ENCODE data around the gene SYNCRIP. TPM values are rescaled to one million over a fixed set of nuclear protein-coding genes. Genes with fewer than 3 reads are reported as not detected.

Gene SYNCRIP
- total RNA-seq (2021; ENCODE audit: unreplicated experiment) (189 TPM), Bru-seq, nascent RNA (percentile 99 among the genes with signal in this experiment), BruChase-seq, experiment 1, labeled RNA remaining after a 6-hour chase (percentile 99 among the genes with signal in this experiment), BruChase-seq, experiment 2, labeled RNA remaining after a 2-hour chase (percentile 98 among the genes with signal in this experiment)
- 59.2 and 79.4 TPM in 2 replicates for polyA plus RNA-seq (2012)
- long read RNA-seq, full-length matches to known transcripts, result 225 of 437 reads
- long read RNA-seq, partial matches to known transcripts, result 91 of 437 reads
- long read RNA-seq, other reads (novel, unspliced or antisense), result 121 of 437 reads

DNA sequence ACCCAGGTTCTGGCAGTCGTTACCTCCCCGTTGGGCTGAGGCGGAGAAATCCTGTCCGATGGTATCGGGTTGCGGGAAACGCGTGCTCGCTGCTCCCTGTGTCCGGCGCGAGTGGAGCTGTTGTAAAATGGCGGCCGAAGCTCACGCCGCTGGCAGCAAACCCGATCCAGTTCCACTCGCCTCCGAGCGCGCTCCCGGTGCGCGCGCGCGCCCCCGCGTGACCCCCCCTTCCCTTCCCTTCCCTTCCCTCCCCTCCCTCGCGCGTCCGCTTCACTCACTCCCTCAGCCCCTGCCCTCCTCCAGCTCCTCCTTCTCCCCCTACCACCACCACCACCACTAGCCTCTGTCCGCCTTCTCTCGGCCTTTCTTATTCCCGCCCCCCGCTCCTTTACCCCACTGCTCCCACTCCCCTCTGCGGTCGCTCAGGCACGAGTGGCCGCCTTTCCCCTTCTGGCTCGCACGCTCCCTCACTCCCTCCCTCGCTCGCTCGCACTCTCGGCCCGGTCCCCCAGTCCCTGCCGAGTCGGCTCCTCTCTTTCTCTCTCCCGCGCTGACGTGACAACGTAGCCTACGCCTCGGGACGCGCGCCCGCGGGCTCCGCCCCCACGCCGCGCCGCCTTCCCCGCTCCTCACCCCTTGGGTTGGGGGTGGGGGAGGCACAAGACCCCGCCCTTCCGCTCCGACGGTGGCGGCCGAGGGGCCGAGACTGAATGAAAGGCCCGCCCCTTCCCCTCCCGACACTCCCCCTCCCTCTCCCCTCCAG, at the start of gene SYNCRIP:
Gene SYNCRIP (minus strand): TSS at position 113 of the 763 bp plus-strand sequence. CDS start 1,447 bp downstream, outside the sequence.
- Histone ChIP-seq H3K27me3 (ENCODE audit: insufficient read depth, low read length) (no peaks in the 10 kb centered on the region), H3K79me2 (ENCODE audit: insufficient read depth, low read length) (peaks cover 51% of the 10 kb centered on the region), H3K36me3 (ENCODE audit: control insufficient read depth in 1 of 2, insufficient read depth in 2 of 2, low read length in 2 of 2) (peaks cover 20 to 40% of the 10 kb centered on the region in 2 experiments), H3K9me2 (ENCODE audit: insufficient read depth) (no peaks in the 10 kb centered on the region), H3K9me3 (ENCODE audit: control insufficient read depth in 1 of 2, insufficient read depth in 1 of 2, low read depth in 1 of 2, low read length in 2 of 2) (no peaks in the 10 kb centered on the region), H3K4me2 (ENCODE audit: low read length) (peak within 1 kb of the TSS; percentile 89), H3K27ac (ENCODE audit: low read depth, low read length) (peak within 1 kb of the TSS; percentile 99), H3K4me1 (ENCODE audit: control insufficient read depth in 1 of 2, insufficient read depth in 2 of 2, low read length in 2 of 2) (peaks cover 9 to 35% of the 10 kb centered on the region in 2 experiments; a peak in 3 of 4 replicates), H3K9ac (ENCODE audit: low read length) (peak within 1 kb of the TSS; percentile 100), H3K4me3 (replicated peaks in 1 of 2; ENCODE audit: low read depth in 1 of 2, low read length in 2 of 2) (peak within 1 kb of the TSS; percentile 98 to 99), H2AFZ (ENCODE audit: low read depth, low read length, poor library complexity, severe bottlenecking) (no peak within 1 kb of the TSS), H4K20me1 (ENCODE audit: insufficient read depth) (peaks cover 32% of the 10 kb centered on the region)
- DNase-seq (ENCODE audit: low read depth, low spot score) (peak; percentile 94), ATAC-seq (peak; percentile 81)
- CTCF ChIA-PET, result interaction anchor here (1.9 kb wide), 1 partner anchor 17 kb away, joined by 10 read pairs; no protein-coding TSS in a partner anchor
- RAD21 ChIA-PET (ENCODE audit: low non-redundant PET in 1 of 2, low total read pairs in 2 of 2, uncharacterized antibody in 2 of 2, unreplicated experiment in 2 of 2), result interaction anchor here in 1 of 2 experiments (0.6 to 1.2 kb wide), 2 partner anchors 36 to 45 kb away, joined by 3 to 5 read pairs; no protein-coding TSS in a partner anchor
- intact Hi-C loops (cut with micrococcal nuclease), result loop anchor here (1.0 kb wide), 1 partner anchor 35 kb away; no protein-coding TSS in a partner anchor
- BruUV-seq (replicated peaks), result no TSS peak
- POLR2A ChIA-PET, result interaction anchor here (0.7 to 8.5 kb wide), 12 partner anchors 12 to 211 kb away, joined by 3 to 192 read pairs (median 4); partner anchors contain the start of genes NT5E and SNX14
- TF ChIP-seq TCF7L2 (IDR thresholded peaks at IDR 0.05; ENCODE audit: borderline replicate concordance, extremely low read depth, insufficient read depth, insufficient read length) (peak; percentile 77), CEBPB (IDR thresholded peaks at IDR 0.05; ENCODE audit: low read depth) (no peak), FOSL1 (IDR thresholded peaks at IDR 0.05; ENCODE audit: low read depth) (no peak), ZFX (IDR thresholded peaks at IDR 0.05) (no peak), EZH2 (IDR thresholded peaks at IDR 0.05) (no peak), POLR2A (IDR thresholded peaks at IDR 0.05; ENCODE audit: borderline replicate concordance, extremely low read depth, insufficient read depth, insufficient read length) (peak; percentile 87), ZNF274 (IDR thresholded peaks at IDR 0.05; ENCODE audit: low read depth, low read length) (no peak), CBX3 (IDR thresholded peaks at IDR 0.05; ENCODE audit: low read depth) (no peak; the same call in 1 of the 2 replicates), SP1 (IDR thresholded peaks at IDR 0.05; ENCODE audit: low read depth) (peak; percentile 76), ELF1 (IDR thresholded peaks at IDR 0.05; ENCODE audit: borderline replicate concordance, low read depth) (no peak), POLR2AphosphoS5 (IDR thresholded peaks at IDR 0.05; ENCODE audit: low read depth, low read length) (peak; percentile 90), EGR1 (IDR thresholded peaks at IDR 0.05; ENCODE audit: low read depth) (peak; percentile 82), YY1 (IDR thresholded peaks at IDR 0.05; ENCODE audit: extremely low read depth, insufficient replicate concordance, low read depth, low read length) (peak; percentile 79), SIN3A (IDR thresholded peaks at IDR 0.05; ENCODE audit: low read depth) (peak; percentile 80), EZH2phosphoT487 (IDR thresholded peaks at IDR 0.05; ENCODE audit: borderline replicate concordance) (no peak), SRF (IDR thresholded peaks at IDR 0.05; ENCODE audit: low read depth) (no peak)
- TF ChIP-seq, protein P1, sequence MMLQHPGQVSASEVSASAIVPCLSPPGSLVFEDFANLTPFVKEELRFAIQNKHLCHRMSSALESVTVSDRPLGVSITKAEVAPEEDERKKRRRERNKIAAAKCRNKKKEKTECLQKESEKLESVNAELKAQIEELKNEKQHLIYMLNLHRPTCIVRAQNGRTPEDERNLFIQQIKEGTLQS (IDR thresholded peaks at IDR 0.05), result no peak
- TF ChIP-seq, protein P2, sequence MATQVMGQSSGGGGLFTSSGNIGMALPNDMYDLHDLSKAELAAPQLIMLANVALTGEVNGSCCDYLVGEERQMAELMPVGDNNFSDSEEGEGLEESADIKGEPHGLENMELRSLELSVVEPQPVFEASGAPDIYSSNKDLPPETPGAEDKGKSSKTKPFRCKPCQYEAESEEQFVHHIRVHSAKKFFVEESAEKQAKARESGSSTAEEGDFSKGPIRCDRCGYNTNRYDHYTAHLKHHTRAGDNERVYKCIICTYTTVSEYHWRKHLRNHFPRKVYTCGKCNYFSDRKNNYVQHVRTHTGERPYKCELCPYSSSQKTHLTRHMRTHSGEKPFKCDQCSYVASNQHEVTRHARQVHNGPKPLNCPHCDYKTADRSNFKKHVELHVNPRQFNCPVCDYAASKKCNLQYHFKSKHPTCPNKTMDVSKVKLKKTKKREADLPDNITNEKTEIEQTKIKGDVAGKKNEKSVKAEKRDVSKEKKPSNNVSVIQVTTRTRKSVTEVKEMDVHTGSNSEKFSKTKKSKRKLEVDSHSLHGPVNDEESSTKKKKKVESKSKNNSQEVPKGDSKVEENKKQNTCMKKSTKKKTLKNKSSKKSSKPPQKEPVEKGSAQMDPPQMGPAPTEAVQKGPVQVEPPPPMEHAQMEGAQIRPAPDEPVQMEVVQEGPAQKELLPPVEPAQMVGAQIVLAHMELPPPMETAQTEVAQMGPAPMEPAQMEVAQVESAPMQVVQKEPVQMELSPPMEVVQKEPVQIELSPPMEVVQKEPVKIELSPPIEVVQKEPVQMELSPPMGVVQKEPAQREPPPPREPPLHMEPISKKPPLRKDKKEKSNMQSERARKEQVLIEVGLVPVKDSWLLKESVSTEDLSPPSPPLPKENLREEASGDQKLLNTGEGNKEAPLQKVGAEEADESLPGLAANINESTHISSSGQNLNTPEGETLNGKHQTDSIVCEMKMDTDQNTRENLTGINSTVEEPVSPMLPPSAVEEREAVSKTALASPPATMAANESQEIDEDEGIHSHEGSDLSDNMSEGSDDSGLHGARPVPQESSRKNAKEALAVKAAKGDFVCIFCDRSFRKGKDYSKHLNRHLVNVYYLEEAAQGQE (IDR thresholded peaks at IDR 0.05; ENCODE audit: low read depth), result no peak
- TF ChIP-seq, protein P3, sequence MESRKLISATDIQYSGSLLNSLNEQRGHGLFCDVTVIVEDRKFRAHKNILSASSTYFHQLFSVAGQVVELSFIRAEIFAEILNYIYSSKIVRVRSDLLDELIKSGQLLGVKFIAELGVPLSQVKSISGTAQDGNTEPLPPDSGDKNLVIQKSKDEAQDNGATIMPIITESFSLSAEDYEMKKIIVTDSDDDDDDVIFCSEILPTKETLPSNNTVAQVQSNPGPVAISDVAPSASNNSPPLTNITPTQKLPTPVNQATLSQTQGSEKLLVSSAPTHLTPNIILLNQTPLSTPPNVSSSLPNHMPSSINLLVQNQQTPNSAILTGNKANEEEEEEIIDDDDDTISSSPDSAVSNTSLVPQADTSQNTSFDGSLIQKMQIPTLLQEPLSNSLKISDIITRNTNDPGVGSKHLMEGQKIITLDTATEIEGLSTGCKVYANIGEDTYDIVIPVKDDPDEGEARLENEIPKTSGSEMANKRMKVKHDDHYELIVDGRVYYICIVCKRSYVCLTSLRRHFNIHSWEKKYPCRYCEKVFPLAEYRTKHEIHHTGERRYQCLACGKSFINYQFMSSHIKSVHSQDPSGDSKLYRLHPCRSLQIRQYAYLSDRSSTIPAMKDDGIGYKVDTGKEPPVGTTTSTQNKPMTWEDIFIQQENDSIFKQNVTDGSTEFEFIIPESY (IDR thresholded peaks at IDR 0.05; ENCODE audit: extremely low read depth, insufficient replicate concordance, low read length), result no peak
- TF ChIP-seq, protein P4, sequence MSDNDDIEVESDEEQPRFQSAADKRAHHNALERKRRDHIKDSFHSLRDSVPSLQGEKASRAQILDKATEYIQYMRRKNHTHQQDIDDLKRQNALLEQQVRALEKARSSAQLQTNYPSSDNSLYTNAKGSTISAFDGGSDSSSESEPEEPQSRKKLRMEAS (IDR thresholded peaks at IDR 0.05), result peak; percentile 54; the same call in 1 of the 2 replicates

Data from HCT116 (cell line).